ENCODE measurements around the gene MOCS2. TPM values are rescaled to one million over a fixed set of nuclear protein-coding genes. Genes with fewer than 3 reads are reported as not detected.

Gene MOCS2
- total RNA-seq (2022; extraction: Qiagen RNA extraction): 31.5 to 41.9 TPM (median 32.8 TPM) in 5 replicates

DNA sequence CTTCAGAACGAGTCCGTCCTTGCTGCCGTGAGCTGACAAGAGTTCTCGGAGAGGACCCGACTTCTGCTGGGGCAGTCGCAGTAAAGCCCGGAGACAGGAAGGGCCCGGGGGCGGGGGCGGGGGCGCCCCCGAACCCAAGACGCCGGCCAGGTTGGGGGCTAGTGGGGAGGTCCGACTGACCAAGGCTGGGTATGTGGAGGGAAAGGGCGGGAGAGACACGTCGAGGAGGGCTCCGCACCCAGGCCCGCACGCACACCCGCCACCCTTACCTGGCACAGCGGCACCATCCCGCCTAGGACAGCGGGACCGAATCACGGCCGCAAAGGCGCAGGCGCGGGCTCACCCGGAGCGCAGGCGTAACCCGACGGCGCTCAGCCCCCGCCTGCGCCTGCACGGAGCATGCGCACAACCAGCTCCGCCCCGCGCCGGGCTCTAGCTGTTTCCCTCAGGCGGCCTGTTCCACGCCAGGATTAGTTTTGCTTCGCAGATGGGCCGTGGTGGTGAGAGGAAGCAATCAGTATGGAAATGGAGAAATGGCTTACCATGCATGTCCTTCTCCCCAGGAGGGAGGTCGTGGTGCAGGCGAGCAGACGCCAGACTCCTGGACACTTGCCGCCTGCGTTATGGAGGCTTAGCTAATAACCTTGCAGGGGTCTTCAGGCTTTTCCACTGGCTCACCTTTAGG, at the start of gene MOCS2:
MOCS2 (minus strand) TSS at position 315 of the 685 bp plus-strand sequence. CDS start 2,583 bp downstream, outside the sequence.

Other genes with a start within 250 kb of the MOCS2 start
- 17.1 to 26.4 TPM (median 23.5 TPM) in 5 replicates for gene ITGA2, start 120.4 kb downstream of the MOCS2 start, total RNA-seq (2022; extraction: Qiagen RNA extraction)

Measured in A549 treated with CORT108297 at 1 μM for 4 hours (cell line).